Sigmoid colon (tissue), 4 donors: Measurements from ENCODE around the gene ZFC3H1.
"Not testable (repeated sequence)": the region's sequence is repeated elsewhere in the genome, so short reads cannot be mapped to it uniquely, and the experiment has no call there.

Experiments
- POLR2A ChIP-seq, 2 donors: fragments of 450-650 bp; IDR thresholded peaks; one replicate each; pipeline ENCODE4 v1.6.1; 2016; ENCODE audit warnings: antibody characterized with exemption in 2 of 2, mild to moderate bottlenecking in 2 of 2, moderate library complexity in 2 of 2
- POLR2AphosphoS5 ChIP-seq, 4 donors: sonication (generic); formaldehyde crosslinking; IDR thresholded peaks; one replicate each; pipeline ENCODE4 v1.6.1; 2017; ENCODE audit warnings: antibody characterized with exemption in 4 of 4
- TF ChIP-seq, protein P1 (sequence below), 4 experiments: fragments of 450-650 bp in 3 of 4; fragments of 200-600 bp in 1 of 4; IDR thresholded peaks; one replicate each; pipeline ENCODE4 v1.5.1; 2016 to 2019; ENCODE audit warnings: antibody characterized with exemption in 4 of 4, mild to moderate bottlenecking in 3 of 4, moderate library complexity in 2 of 4

DNA sequence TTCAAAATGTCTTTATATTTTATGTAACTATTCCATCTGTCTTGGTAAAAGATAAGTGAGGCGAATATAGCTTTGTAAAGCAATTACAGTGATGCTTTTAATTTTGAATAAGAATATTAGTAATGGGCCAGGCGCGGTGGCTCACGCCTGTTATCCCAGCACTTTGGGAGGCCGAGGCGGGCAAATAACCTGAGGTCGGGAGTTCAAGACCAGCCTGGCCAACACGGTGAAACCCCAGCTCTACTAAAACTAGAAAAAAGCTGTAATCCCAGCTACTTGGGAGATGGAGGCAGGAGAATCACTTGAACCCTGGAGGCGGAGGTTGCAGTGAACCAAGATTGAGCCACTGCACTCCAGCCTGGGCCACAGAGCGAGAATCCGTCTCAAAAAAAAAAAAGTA, 23.5 kb upstream of the ZFC3H1 start:
- TF ChIP-seq POLR2AphosphoS5, POLR2A (IDR thresholded peaks at IDR 0.05): not testable (repeated sequence)
- TF ChIP-seq, protein P1, sequence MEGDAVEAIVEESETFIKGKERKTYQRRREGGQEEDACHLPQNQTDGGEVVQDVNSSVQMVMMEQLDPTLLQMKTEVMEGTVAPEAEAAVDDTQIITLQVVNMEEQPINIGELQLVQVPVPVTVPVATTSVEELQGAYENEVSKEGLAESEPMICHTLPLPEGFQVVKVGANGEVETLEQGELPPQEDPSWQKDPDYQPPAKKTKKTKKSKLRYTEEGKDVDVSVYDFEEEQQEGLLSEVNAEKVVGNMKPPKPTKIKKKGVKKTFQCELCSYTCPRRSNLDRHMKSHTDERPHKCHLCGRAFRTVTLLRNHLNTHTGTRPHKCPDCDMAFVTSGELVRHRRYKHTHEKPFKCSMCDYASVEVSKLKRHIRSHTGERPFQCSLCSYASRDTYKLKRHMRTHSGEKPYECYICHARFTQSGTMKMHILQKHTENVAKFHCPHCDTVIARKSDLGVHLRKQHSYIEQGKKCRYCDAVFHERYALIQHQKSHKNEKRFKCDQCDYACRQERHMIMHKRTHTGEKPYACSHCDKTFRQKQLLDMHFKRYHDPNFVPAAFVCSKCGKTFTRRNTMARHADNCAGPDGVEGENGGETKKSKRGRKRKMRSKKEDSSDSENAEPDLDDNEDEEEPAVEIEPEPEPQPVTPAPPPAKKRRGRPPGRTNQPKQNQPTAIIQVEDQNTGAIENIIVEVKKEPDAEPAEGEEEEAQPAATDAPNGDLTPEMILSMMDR (IDR thresholded peaks at IDR 0.05) = not testable (repeated sequence)
